RPMI7951 (cell line): ENCODE results near the gene DISC1. TPM values are rescaled to one million over a fixed set of nuclear protein-coding genes. Genes with fewer than 3 reads are reported as not detected.

ENCODE experiments used
- DNase-seq: peaks from one replicate; pipeline ENCODE4 v3.0.0-alpha.2; 2012; ENCODE audit warnings: low read depth
- total RNA-seq: library from RNA; depleted of rRNA; stranded (reverse); fragments of >200 nt; shearing (Covaris generic); gene quantifications from 2 replicates; pipeline ENCODE4 v1.2.3, GENCODE V29; 2014

Gene DISC1
- total RNA-seq, 1 experiment from 2014 or later: 1.9 TPM

GRCh38 chr1:231991231-231991630 lies 364.6 kb downstream of the DISC1 start:
- DNase-seq: no peak

- DNase-seq: no peak
Measured at GRCh38 chr1:231993968-231994455, 367.4 kb downstream of the DISC1 start.

GRCh38 chr1:231998791-231999190 lies 372.2 kb downstream of the DISC1 start:
- no peak for DNase-seq

- no peak for DNase-seq
Measured at GRCh38 chr1:232005300-232005699, 378.7 kb downstream of the DISC1 start.

GRCh38 chr1:232009741-232010140 lies 383.2 kb downstream of the DISC1 start:
- peak; percentile 13 for DNase-seq

- DNase-seq: no peak
Measured at GRCh38 chr1:232011961-232012360, 385.4 kb downstream of the DISC1 start.

GRCh38 chr1:232012773-232013386 lies 386.3 kb downstream of the DISC1 start:
- peak; percentile 85 for DNase-seq

GRCh38 chr1:232014941-232015340 lies 388.4 kb downstream of the DISC1 start:
- no peak for DNase-seq

- DNase-seq: no peak
Measured at GRCh38 chr1:232016616-232017015, 390.0 kb downstream of the DISC1 start.

- DNase-seq: no peak
Measured at GRCh38 chr1:232017057-232017456, 390.5 kb downstream of the DISC1 start.

GRCh38 chr1:232017759-232018158 lies 391.2 kb downstream of the DISC1 start:
- no peak for DNase-seq

- no peak for DNase-seq
Measured at GRCh38 chr1:232018231-232019025, 391.8 kb downstream of the DISC1 start.

- no peak for DNase-seq
Measured at GRCh38 chr1:232019026-232019340, 392.4 kb downstream of the DISC1 start.

- no peak for DNase-seq
Measured at GRCh38 chr1:232020352-232020751, 393.8 kb downstream of the DISC1 start.

- no peak for DNase-seq
Measured at GRCh38 chr1:232029315-232029714, 402.7 kb downstream of the DISC1 start.

- DNase-seq: no peak
Measured at GRCh38 chr1:232031156-232031555, 404.6 kb downstream of the DISC1 start.

- DNase-seq: no peak
Measured at GRCh38 chr1:232033285-232033684, 406.7 kb downstream of the DISC1 start.

GRCh38 chr1:232034556-232034955 lies 408.0 kb downstream of the DISC1 start:
- no peak for DNase-seq

GRCh38 chr1:232036181-232036933 lies 409.8 kb downstream of the DISC1 start:
- no peak for DNase-seq

- no peak for DNase-seq
Measured at GRCh38 chr1:232037774-232038388, 411.3 kb downstream of the DISC1 start.

GRCh38 chr1:232038706-232039677 lies 412.4 kb downstream of the DISC1 start:
- peak; percentile 45 for DNase-seq
